Pons (tissue), 1 donor: ENCODE measurements around the gene EPS8L2.
"Not testable (repeated sequence)": the region's sequence is repeated elsewhere in the genome, so short reads cannot be mapped to it uniquely, and the experiment has no call there.

Source experiments
- DNase-seq: peaks from one replicate; pipeline ENCODE4 v3.0.0-alpha.2; 2016; ENCODE audit warnings: low spot score

Gene EPS8L2

DNA sequence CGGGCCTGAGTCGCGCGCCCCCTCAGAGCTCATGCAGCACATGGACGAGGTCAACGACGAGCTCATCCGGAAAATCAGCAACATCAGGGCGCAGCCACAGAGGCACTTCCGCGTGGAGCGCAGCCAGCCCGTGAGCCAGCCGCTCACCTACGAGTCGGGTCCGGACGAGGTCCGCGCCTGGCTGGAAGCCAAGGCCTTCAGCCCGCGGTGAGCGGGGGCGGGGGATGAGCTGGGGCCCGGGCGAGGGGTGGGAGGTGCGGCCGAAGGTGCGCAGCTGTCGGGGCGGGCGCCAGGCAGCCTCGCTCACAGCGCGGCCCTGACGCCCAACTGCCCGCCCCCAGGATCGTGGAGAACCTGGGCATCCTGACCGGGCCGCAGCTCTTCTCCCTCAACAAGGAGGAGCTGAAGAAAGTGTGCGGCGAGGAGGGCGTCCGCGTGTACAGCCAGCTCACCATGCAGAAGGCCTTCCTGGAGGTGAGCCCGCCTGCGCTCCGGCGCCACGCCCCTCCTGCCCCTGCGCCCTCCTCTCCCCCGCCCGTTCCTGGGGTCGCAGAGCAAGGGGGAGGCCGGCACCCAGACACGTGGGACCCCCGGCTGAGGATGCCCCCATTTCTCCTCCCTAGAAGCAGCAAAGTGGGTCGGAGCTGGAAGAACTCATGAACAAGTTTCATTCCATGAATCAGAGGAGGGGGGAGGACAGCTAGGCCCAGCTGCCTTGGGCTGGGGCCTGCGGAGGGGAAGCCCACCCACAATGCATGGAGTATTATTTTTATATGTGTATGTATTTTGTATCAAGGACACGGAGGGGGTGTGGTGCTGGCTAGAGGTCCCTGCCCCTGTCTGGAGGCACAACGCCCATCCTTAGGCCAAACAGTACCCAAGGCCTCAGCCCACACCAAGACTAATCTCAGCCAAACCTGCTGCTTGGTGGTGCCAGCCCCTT lies 20.5 kb downstream of the EPS8L2 start:
- DNase-seq: no peak

DNA sequence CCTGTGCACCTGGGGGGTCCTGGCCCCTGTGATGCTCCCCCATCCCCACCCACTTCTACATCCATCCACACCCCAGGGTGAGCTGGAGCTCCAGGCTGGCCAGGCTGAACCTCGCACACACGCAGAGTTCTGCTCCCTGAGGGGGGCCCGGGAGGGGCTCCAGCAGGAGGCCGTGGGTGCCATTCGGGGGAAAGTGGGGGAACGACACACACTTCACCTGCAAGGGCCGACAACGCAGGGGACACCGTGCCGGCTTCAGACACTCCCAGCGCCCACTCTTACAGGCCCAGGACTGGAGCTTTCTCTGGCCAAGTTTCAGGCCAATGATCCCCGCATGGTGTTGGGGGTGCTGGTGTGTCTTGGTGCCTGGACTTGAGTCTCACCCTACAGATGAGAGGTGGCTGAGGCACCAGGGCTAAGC lies 21.3 kb downstream of the EPS8L2 start:
- DNase-seq: no peak

DNA sequence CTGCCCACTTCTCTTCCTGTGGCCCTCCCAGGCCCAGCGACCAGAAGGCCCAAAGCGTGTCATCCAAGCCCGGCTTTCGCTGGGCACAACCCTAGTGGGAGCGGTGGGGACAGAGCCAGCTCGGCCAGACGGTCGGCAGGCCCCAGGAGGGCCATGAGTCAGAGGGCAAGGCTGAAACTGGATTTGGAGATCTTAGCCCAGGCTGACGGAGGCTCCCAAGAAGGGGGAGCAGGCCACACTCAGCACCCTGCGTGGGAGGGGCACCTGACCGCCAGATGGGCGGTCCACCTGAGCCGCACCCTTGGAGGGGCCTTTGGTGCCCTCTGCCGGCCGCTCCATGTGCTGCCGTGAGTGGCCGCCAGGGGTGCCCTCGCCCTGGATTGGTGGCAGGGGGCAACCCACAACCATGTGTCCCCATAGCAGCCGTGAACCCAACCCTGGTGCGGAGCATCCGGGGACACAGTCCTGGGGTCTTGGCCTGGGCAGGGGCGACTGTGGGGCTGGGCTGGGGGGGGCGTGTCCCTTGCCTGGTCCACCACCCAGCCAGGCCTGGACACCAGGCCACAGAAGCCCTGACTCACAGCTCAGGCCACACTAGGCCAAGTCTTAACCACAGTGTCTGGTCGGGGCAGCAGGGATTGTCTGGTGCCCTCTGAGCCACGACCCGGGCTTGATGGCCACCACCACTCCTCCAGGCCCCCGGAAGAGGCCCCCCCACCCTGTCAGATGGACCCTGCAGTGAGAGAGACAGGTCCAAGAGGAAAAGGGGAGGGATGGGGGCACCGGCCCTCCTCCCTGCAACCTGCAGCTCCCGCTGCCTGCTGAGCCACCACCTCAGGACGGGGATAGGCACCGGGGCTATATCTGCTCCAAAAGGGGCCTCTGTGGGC lies 22.1 kb downstream of the EPS8L2 start:
- peak; percentile 74 for DNase-seq

DNA sequence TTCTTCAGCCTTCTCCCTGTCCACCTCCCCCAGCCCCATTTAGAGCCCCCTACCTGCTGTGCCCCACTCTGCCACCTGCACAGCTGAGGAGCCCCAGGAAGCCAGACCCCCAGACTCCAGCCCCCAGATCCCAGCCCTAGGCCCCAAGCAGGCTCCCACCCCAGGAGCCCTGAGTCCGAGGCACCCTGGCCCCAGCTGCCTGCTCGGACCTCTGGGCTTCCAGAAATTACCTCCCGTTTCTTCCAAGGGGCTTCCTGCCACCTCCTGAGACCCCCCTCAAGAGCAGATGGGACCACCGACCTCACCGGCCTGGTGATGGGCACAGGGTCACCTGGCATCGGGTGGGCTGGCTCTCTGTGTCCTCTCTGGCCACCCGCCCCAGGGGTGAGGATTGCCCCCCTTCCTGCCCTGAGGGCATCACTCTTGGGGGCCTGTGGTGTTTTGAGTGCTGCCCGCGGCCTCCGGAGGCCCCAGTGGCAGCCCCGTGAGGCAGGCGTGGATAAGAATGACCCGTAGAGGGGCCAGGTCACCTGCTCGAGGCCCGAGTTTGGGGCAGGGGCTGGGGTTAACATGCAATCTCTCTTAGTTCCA lies 23.0 kb downstream of the EPS8L2 start:
- no peak for DNase-seq

DNA sequence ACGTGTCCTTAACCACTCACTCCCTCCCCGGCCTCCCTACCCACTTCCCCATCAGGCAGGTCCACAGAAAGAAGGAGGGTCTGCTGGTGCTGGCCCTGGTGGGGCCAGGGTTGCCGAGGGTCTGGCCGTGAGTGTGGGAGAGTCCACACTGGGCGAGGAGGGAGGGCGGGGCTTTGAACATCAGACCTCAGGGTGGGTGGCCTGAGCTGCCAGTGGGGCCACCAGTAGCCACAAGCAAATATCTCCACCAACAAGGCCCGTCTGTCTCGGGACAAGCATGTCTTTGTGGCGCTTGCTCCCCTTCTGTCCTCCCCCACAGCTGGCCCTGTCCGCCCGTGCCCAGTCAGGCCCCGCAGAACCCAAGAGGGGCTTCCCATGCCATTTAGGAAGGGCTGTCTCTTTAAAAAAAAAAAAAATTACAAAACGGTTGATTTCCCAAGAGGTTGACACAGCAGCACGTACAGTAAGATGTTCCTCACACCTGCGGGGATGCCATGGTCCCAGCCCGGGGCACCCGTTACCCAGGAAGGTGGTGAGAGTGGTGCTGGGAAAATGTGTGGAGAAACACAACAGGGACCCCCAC lies 23.6 kb downstream of the EPS8L2 start:
- DNase-seq: peak; percentile 94

DNA sequence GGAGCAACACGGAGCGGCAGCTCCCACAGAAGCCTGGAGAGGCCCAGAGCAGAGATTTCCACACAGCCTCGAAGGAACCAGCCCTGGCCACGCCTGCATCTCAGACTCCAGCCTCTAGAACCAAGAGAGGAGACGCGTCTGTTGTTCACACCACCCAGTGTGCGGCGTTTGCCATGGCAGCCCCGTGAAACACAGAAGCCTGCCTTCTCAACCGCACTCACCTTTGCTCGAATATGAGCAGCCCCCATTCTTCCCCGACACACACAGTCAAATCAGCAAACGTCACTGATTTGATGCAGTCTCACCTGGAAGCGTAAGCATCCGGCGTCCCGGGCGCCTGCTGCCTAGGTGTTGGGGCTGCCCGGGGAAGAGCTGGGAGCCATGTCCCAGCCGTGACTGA lies 27.0 kb downstream of the EPS8L2 start:
- no peak for DNase-seq

DNA sequence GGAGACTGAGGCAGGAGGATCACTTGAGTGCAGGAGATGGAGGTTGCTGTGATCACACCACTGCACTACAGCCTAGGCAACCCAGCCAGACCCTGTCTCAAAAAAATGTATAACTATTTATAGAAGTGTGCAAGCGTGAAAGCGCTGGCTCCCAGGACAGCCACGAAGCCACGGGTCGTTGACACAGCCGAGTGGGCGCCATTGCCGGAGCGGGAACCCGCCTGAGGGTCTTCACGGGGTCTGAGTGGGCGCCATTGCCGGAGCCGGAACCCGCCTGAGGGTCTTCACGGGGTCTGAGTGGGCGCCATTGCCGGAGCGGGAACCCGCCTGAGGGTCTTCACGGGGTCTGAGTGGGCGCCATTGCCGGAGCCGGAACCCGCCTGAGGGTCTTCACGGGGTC lies 28.5 kb downstream of the EPS8L2 start:
- not testable (repeated sequence) for DNase-seq

DNA sequence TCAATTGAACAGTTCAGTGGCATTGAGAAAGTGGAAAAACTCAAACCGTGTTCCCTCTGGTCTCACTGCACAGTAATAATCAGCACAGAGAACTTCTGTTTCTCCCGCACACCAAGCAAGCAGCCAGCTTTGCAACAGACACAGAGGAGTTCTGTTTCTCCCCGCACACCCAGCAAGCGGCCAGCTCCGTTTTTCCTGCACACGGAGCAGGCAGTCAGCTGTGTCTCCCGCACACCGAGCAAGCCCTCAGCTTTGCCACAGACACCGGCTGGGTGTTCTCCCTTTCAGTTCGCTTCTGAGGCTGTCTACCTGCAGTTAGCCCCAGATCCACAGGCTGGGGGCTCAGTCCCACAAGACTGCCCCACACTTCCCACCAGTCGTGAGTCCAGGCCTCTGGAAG lies 31.3 kb downstream of the EPS8L2 start:
- peak; percentile 72 for DNase-seq

DNA sequence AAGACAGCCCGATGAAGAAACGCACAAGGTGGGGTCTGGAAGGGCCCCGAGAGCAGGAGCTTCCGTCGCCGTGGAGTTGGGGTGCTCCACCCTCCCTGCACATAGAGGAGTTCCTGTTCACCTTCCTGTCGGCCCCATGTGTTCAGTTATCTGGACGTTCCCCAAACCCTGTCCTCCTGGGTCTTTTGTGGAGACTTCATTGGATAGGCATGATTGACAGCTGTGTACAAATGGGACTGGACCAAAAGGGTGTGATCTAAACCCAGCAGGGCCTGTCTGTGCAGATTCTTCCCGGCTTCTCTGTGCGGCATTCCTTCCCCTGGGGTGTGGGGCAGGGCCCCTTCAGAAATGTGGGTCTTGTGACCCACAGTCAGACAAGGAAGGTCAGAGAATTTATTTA lies 31.9 kb downstream of the EPS8L2 start:
- DNase-seq: not testable (repeated sequence)

DNA sequence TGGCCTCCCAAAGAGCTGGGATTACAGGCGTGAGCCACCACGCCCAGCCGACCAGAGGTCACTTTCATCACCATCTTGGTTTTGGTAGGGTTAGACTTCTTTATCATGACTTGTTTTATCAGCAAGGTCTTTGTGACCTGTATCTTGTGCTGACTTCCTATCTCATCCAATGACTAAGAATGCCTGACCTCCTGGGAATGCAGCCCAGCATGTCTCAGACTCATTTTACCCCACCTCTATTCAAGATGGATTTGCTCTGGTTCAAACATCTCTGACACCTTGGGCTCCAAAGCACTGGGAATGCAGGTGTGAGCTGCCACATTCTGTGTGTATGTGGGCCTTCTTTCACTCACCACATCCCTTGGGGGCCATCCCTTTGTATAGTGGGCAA lies 36.1 kb downstream of the EPS8L2 start:
- DNase-seq: no peak

DNA sequence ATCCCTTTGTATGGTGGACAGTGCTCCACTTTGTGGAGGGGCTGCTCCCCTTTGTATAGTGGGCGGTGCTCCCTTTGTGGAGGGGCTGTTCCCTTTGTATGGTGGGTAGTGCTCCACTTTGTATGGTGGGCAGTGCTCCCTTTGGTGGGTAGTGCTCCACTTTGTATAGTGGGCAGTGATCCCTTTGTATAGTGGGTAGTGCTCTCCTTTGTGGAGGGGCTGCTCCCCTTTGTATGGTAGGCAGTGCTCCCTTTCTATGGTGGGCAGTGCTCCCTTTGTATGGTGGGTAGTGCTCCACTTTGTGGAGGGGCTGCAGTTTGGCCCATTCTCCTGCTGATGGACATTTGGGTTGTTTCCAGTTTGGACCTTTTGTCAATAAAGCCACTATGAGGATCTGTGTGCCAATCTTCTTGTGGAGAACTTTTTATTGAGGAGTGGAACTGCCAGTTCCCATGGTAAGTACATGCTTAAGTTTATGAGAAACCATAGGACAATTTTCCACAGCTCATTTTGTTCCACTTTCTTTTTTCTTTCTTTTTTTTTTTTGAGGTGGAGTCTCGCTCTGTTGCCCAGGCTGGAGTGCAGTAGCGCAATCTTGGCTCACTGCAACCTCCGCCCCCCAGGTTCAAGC lies 36.7 kb downstream of the EPS8L2 start:
- no peak for DNase-seq

DNA sequence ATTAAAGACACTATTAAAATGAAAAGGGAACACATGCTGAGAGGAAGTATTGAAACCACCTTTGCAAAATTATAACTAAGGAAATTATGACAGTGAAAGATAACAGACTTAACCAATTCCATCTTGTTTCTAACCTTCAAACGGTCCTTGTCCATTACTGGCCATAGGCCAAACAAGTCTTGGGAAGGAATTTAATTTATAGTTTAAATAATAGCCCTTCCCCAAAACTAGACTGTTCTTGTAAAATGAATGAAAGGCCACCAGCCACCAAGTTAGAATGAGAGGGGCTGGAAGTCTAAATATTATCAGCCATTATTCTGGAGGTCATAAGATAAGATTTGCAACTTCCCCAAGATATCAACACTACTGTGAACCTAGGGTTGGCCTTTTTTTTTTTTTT lies 39.4 kb downstream of the EPS8L2 start:
- no peak for DNase-seq

DNA sequence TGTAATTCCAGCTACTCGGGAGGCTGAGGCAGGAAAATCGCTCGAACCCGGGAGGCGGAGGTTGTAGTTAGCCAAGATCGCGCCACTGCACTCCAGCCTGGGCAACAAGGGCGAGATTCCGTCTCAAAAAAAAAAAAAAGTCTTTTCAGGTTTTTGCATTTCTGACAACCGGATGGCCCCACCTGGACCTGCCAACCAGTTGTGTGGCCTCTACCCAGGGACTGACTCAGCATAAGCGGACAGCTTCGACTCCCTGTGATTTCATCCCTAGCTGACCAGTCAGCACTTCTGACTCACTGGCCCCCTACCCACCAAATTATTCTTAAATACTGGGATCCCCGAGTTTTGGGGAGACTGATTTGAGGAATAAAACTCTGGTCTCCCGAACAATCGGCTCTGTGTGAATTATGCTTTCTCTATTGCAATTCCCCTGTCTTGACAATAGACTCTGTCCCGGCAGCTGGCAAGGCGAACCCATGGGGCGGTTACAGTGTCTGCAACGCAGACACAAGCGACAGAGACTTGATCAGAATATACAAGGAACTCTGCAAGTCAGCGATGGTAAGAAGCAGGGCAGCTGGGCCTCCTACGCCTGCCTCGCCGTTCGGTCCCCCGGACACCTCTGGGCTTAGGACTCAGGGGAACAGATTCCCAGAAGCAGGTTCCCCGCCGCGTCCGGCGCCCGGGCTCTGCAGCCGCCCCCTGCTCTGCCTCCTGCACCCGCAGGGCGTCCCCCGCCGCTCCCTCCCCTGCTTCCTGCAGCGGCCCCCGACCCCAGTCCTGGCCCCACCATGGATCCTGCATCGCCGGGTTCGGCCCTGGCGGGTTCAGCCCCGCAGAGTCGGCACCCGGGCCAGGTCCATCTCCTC lies 40.5 kb downstream of the EPS8L2 start:
- peak; percentile 86 for DNase-seq

DNA sequence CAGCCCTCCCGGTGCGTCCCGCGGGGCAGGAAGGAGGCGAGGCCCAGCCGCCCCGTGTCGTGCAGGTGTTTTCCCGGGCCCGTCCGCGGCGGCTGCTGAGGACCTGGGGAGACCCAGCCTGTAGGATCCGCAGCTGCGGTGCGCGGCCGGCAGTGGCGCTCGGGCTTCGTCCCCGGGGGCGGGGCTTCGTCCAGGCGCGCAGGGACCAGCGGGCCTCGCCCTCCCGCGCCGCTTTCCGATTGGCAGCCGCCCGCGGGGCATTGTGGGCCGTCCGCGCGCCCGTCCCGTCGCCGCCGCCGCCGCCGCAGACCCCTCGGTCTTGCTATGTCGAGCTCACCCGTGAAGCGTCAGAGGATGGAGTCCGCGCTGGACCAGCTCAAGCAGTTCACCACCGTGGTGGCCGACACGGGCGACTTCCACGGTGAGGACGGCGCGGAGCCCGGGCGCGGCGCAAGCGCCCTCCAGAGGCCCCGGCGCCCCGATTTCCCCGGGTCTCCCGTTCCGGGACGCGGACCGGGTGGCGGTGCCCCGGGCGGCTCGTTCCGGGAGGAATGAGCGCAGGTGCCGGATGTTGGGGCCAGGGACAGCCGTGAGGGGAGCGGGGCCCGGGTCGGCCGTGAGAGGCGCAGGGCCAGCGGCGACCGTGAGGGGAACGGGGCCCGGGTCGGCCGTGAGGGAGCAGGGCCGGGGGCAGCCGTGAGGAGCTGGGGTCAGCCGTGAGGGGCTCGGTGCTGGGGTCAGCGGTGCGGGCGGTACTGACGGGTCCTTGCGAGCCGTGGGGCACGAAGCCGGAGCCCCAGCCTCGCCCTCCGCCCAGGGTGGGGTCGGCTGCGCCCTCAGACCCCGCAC lies 41.4 kb downstream of the EPS8L2 start, which contains the start of gene TALDO1:
TALDO1 (plus strand) TSS at position 307 of the 849 bp plus-strand sequence; CDS start at position 325, 18 bp downstream.
- DNase-seq: peak; percentile 77

DNA sequence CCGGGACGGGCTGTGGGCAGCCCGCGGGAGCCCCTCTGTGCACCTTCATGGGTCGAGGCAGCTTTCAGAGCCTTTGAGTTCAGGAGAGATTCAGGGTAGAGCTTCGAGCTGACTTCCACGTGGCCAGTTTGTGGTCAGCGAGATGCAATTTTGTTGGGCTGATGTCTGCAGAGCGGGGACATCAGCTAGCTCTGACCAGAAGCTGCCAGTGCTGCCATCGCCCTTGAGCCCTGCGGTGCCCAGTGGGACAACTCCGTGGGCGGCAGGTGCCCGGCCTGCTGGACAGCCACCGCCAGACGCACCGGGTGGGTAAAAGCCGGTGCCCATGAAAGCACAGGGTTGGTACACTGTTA lies 42.0 kb downstream of the EPS8L2 start:
- no peak for DNase-seq

DNA sequence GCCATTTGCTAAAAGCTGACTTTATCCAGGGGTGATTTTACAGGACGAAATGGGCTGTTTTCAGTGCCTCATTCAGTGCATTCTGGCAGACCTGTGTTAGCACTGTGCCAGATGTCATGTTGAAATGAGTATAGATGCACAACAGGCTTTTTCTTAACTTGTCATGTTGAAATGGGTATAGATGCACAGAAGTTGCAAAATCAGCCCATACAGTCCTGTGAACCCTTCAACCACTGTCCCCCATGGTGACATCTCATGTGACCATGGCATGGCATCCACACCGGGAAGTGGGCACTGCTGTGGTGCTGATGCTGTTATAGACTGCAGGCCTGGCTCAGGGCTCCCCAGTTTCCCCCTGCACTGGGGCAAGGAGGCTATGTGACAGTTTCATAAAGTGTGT lies 43.7 kb downstream of the EPS8L2 start:
- DNase-seq: no peak

DNA sequence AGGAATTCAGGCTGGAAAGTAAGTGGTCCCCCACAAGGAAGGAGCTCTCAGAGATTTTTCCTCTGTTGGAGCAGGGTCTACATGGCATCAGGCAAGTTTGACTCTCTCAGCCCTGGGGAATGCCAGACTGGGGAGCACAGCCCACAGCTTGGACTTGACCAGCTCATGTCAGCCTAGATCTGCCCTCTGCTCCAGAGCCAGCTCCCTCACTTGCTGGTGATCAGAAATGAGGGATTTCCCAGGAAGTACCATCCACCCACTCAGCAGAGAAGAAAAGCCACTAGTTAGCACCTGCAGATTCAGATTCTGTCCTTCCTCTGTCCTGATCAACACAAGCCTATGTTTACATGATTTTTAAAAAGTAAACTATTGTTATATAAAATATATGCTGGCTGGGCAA lies 54.2 kb downstream of the EPS8L2 start:
- no peak for DNase-seq

DNA sequence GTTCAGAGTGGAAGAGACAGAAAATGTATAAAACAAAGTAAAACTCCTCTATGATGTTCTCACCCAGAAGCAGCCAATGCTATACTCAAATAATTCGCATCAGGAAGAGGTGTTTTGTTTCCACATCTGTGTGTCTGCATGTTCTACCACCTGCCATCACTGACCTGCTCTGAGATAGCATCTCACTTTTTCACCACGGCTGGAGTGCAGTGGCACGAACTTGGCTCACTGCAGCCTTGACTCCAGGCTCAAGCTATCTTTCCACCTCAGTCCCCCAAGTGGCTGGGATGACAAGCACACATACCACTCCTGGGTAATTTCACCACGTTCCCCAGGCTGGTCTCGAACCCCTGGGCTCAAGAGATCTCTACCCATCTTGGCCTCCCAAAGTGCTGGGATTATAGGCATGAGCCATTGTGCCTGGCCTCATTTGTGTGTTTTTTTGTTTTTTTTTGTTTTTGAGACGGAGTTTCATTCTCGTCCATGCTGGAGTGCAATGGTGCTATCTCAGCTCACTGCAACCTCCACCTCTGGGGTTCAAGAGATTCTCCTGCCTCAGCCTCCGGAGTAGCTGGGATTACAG lies 55.6 kb downstream of the EPS8L2 start:
- DNase-seq: no peak

DNA sequence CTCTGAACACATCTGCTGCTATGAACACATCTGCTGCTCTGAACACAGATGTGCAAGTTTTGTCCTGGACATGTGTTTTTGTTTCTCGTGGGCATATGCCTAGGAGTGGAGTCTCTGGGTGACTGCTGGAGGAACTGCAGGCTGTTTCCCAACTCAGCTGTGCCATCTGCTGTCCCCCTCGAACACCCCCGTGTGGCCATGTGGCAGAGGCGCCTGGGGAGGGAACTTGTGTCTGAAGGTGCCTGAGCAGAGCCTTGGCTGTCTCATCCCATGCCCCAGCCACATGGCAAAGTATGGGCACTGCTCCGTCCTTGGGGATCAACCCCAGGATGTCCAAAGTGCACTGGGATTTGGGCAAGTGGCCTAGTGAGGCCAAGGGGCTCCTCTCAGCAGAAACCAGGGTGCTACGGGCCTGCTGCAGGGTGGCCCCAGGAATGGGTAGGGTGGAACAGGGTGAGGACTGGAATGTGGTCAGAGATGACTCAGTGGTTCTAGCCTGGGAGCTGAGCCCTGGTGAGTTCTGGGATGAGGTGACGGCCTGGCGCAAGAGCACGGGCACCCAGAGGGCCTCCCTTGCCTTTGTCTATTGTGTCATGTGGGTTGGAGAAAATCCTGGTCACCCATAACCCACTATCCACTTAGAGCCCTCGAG lies 56.5 kb downstream of the EPS8L2 start:
- DNase-seq: peak; percentile 74
